ENCODE results near the gene FBXL20. TPM values are rescaled to one million over a fixed set of nuclear protein-coding genes. Genes with fewer than 3 reads are reported as not detected.

FBXL20 gene
- total RNA-seq, 3 donors from 2014 or later: 17.0 to 33.1 (median 25.3) TPM

Other genes with a start within 250 kb of the FBXL20 start
- gene PLXDC1, start 250.0 kb downstream of the FBXL20 start, total RNA-seq: 10 to 100 TPM; 11.8 to 37.7 (median 23.1) TPM
- gene ARL5C, start 235.5 kb downstream of the FBXL20 start, total RNA-seq: not detected
- 10 to 100 TPM; 12.8 to 21.2 (median 13.9) TPM for gene CACNB1, start 204.0 kb downstream of the FBXL20 start, total RNA-seq
- gene RPL19, start 201.3 kb downstream of the FBXL20 start, total RNA-seq: 1,000 to 10,000 TPM; 2,817 to 3,666 (median 3,432) TPM
- gene STAC2, start 175.7 kb downstream of the FBXL20 start, total RNA-seq: 100 to 1,000 TPM in 1 of 3 donors, 10 to 100 TPM in 1, not detected in 1; 26.5 to 121 TPM
- gene MED1, start 49.6 kb upstream of the FBXL20 start, total RNA-seq: 10 to 100 TPM; 21.4 to 36.3 (median 33.1) TPM
- 10 to 100 TPM; 38.6 to 58.2 (median 41.3) TPM for gene CDK12, start 59.9 kb upstream of the FBXL20 start, total RNA-seq
- gene NEUROD2, start 206.3 kb upstream of the FBXL20 start, total RNA-seq: not detected
- 10 to 100 TPM; 22.6 to 71.3 (median 67.5) TPM for gene PPP1R1B, start 225.3 kb upstream of the FBXL20 start, total RNA-seq
- 10 to 100 TPM; 37.0 to 43.9 (median 42.0) TPM for gene STARD3, start 235.5 kb upstream of the FBXL20 start, total RNA-seq

Data from breast epithelium (tissue), 3 donors.